ENCODE results near the gene SLC9A1.

- TF ChIP-seq CTCF (IDR thresholded peaks at IDR 0.05): no peak
- TF ChIP-seq POLR2AphosphoS5 (IDR thresholded peaks at IDR 0.05): no peak
Measured at GRCh38 chr1:27203946-27204345, 49.0 kb upstream of the SLC9A1 start.

All from breast epithelium (tissue), 3 donors.